DMS79 treated with DMSO at 0.1 percent for 48 hours (cell line): Measurements from ENCODE around the gene CNTFR.
A peak's percentile ranks its signal among the peaks of the same experiment; 100 is the strongest.

Source experiments
- DNase-seq: peaks from one replicate; lab custom pipeline; 2025; lab: John Stamatoyannopoulos, UW

CNTFR gene

GRCh38 chr9:34522971-34523797, 66.3 kb downstream of the CNTFR start, which contains the start of gene ENHO:
TSS of gene ENHO (minus strand) at chr9:34522990. CDS start at chr9:34521695, 1,295 bp downstream.
- peak; percentile 83 for DNase-seq

GRCh38 chr9:34522091-34522887, 67.2 kb downstream of the CNTFR start:
- DNase-seq: peak; percentile 63

- no peak for DNase-seq
Observed at GRCh38 chr9:34521406-34522045, 68.0 kb downstream of the CNTFR start.

GRCh38 chr9:34520505-34521385, 68.8 kb downstream of the CNTFR start:
- no peak for DNase-seq

GRCh38 chr9:34520096-34520495, 69.4 kb downstream of the CNTFR start:
- DNase-seq: no peak

- DNase-seq: no peak
Observed at GRCh38 chr9:34519321-34520020, 70.1 kb downstream of the CNTFR start.

- DNase-seq: no peak
Observed at GRCh38 chr9:34518896-34519295, 70.6 kb downstream of the CNTFR start.

GRCh38 chr9:34518110-34518616, 71.4 kb downstream of the CNTFR start:
- no peak for DNase-seq

- DNase-seq: no peak
Observed at GRCh38 chr9:34517185-34517584, 72.3 kb downstream of the CNTFR start.

- DNase-seq: no peak
Observed at GRCh38 chr9:34515959-34516358, 73.6 kb downstream of the CNTFR start.

- no peak for DNase-seq
Observed at GRCh38 chr9:34514816-34515215, 74.7 kb downstream of the CNTFR start.

GRCh38 chr9:34514401-34514800, 75.1 kb downstream of the CNTFR start:
- DNase-seq: no peak

- peak; percentile 45 for DNase-seq
Observed at GRCh38 chr9:34513567-34514214, 75.8 kb downstream of the CNTFR start.

GRCh38 chr9:34512131-34513078, 77.1 kb downstream of the CNTFR start:
- no peak for DNase-seq

GRCh38 chr9:34510497-34511468, 78.7 kb downstream of the CNTFR start:
- DNase-seq: no peak

GRCh38 chr9:34508951-34509350, 80.6 kb downstream of the CNTFR start:
- no peak for DNase-seq

- DNase-seq: no peak
Observed at GRCh38 chr9:34508463-34508862, 81.1 kb downstream of the CNTFR start.

GRCh38 chr9:34507966-34508365, 81.6 kb downstream of the CNTFR start:
- no peak for DNase-seq
